GM21367 (cell line): ENCODE results near the gene CROCC2.

ENCODE experiments used
- ATAC-seq: cut with Tn5 transposase; IDR thresholded peaks from one replicate; pipeline ENCODE4 v1.9.1; 2021; ENCODE audit not compliant: unreplicated experiment

Gene CROCC2

DNA sequence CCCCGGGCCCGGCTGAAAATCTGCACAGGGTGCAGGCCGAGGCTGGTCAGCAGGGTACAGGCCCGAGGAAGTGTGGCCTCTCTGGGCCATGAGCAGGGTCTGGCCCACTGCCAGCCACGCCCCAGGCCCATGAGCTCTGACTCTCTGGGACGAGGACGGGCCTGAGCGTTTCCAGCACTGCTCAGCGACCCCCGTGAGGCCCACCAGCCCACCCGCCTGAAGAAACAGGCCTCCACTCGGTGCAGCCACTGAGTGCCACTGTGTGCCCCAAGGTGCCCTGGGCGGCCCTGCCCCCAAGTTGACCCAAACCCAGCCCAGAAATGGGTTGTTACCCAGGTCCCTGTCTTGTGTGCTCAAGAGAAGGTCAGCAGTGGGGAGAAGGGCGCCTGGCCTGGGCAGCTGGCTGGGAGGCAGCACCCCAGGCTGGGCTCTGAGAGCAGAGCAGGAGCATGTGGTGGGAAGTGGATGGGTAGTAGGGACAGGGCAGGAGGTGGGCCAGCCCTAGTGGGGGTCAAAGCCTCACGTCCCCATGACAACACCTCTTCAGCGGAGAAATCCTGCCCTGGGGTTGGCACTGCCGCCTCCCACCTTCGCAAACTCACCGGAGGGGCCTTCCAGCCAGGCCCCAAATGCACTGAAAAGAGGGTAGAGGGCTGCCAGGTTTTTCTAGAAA, 90.2 kb downstream of the CROCC2 start:
- ATAC-seq = no peak

DNA sequence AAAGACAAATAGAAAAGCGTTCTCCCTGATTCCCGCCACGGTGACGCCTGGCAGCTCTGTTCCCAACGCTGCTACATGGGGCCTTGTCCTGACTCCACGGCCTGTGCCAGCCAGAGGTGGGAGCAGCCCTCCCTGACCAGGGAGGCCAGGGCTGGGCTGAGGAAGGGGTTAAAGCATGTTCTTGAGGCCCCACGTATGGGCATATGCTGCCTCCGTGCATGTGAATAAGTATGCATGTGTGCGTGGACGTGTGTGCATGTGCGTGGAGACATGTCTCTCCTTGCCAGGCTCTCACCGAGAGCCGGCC, 90.7 kb downstream of the CROCC2 start:
- ATAC-seq = no peak

DNA sequence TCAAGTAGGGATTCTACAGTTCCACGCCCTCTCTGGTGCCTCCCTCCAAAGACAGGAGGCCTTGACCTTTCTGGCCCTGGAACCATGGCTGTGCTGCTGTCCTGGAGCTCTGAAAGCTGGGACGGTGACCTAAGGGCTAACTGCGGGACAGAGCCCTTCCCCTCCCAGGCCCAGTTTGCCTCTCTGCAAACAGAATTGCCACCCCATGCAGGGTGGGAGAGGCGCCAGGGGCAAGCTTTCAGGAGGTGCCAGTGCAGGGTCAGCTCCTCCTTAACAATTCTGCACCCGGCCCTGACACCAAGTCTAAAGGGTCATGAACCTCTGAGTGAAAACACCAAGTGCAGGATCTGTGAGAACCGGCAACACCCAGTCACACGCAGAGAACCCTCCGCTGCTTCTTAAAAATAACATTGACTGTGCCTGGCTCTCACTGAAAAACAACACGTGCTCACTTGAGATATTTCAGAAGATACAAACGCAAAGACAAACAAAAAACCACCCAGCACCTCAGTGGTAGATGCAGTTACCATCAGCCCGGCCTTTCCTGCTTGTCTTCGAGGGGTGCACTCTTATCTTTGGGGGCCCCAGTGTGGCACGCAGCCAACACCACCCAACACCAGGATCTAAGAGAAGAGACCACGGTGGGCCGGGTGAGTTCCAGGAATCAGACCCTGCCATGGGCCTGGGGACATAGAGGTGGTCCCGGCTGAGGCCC, 91.2 kb downstream of the CROCC2 start:
- no peak for ATAC-seq

DNA sequence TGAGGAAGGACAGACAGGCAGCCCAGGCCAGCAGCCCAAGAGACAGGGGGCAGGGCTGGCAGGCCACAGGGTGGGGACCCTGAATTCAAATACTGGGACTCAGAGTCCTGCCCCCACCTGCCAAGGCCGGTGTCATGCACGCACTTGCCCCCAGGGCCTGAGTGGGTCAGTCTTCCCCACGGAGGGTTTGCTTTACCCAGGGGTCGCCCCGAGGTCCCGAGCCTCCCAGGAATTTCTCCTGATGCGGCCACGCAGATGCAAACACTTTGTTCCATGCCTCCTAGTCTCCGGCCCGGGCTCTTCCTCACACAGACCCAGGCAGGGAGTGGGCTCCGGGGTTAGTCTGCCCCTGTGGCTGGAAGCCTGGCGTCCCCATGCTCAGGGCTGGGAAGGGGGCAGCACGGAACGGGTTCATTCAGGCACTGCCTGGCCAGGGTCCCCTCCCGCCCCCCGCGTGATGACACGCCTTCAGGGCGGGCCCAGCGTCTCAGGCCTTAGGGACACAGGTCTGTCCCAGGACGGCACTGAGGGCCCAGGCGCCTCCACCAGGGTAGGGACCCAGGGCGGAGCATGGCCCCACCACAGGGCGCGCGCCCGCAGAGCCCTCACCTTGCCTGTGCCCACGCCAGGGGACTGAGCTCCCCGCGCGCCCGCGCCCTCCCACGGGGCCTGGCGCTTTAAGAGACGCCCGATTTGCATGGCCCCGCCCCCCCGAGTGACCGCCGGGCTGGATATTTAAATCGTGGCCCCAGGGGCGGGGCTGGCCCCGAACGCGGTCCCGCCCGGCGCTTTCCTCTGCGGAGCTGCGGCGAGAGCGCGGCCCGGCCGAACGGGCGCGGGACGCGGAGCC, 91.9 kb downstream of the CROCC2 start, which contains the start of gene SNED1:
Gene SNED1, plus strand, starts transcription at position 763 of the 850 bp plus-strand sequence. CDS start 220 bp downstream, outside the sequence.
- no peak for ATAC-seq

DNA sequence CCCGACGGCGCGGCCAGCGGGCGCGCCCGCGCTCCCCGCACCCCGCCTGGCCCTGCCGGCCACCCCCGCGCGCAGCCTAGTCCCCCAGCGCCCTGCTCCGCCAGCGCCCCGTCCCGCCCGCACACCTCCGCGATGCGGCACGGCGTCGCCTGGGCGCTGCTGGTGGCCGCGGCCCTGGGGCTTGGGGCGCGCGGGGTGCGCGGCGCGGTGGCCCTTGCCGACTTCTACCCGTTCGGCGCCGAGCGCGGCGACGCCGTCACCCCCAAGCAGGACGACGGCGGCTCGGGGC, 92.5 kb downstream of the CROCC2 start:
- ATAC-seq = no peak

DNA sequence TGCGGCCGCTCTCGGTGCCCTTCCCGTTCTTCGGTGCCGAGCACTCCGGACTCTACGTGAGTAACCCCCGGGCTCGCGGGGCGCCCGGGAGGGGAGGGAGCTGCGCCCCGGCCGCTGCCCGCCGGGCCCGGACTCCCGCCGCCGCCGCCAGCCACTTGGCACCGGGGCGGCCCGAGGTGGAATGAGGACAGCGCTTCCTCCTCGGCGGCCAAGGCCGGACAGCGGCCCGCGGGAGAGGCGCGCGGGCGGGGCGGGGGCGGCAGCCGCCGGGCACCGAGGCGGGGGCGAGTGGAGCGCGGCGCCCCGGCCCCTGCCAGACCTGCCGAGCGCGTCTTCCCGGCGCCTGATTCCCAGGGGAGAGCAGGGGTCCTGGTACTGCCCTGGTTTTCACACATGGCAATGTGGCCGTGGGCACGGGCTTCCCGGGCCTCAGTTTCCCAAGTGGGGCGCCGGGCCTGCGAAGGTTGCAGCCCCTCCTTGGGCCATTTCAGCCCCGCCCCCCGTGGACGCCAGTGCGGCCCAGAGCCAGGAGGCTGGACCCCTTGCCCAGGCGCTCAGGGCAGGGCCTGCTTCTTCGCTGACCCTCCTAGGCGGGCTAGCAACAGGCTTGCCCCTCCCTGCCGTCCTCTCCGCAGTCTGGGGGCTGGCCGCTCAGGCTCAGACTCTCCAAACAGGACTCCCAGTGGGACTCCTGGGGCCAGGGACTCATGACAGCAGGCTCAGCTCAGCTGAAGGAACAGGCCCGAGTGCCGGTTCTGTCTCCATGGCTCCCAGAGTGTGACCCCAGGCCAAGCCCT, 93.1 kb downstream of the CROCC2 start:
- ATAC-seq = no peak

DNA sequence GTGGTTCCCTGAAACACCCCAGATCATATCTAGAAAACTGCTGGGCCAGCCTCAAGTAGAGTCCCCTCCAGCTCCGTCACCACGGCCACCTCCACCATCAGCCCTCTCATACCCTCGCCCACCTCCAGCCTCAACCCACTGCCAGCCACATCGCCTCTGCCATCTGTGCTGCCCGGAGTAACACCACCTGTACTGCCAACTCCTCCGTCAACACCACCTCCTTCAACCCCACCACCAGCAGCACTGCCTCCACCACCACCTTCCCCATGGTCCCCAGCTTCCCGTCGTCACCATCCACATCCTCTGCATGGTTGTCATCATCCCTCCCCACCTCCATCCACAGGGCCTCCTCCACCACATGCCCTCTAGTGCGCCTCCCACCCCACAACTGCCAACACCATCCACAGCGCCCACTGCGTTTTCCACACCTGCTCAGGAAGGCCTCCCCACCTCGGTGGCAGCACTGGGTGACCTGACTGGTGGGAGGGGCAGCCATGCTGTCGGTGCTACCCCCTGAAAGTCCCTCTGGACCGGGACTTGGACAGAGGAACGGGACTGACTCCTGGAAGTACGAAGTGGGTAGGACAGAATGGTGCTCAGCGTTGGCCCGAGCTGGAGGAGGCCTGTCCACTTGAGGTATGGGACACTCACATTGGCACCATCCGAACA, 93.9 kb downstream of the CROCC2 start:
- ATAC-seq = no peak

DNA sequence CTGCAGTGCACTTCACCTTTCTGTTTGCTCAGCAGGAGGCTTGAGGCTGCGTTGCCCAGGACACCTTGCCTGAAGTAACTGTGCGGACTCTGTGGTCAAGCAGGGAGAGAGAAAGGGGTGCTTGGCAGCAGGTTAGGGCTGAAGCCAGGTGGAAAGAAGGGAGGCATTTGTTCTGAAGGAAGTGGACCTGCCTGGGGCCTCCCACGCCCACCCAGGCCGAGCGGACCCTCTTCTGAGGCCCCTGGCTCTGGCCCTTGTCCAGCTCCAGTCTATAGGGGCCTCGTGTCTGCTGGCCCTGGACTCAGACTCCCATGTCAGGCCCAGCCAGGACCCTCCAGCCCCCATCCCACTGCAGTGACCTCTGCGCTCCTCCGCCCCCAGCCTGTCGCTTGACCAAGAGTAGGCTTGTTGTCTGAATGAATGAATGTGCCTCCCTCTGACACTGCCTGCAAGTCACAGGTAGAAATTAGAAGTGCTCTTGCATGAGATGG, 94.7 kb downstream of the CROCC2 start:
- ATAC-seq = no peak

DNA sequence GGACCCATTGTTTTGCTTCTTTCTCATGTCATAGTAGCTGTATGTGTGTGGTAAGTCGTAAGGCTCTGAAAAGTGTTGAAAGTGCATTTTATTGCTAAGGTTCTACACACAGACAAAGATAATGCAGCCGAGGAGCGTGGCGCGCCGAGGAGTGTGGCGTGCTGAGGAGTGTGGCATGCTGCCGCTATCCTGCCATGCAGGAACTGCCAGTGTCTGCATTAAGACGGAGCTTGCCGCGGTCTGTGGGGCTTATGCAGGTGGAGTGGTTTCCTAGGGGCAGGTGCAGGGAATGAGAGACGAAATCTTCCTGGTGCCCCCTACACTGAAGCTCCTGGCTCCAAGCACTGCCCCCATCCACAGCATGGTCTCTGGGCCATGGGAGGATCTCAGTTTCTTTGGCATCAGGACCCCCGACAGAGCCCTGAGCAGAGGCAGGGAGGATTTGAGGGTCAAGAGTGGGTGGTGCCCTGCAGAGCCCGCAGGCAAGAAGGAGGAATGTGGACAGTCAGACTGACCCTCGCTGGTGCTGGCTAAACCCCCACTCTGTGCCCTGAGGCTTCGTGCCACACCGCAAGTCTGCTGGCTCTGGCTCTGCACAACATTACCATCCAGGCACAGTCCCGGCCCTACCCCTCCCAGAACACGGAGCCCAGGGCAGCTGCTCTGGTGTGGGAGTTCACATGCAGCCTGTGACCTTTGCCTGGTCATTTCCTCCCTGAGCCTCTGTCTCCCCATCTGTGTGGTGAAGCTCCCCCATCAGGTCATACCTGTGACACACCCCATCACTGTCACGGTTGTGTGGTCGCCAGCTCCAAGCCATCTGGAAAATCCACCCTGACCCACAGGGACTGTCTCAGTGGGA, 95.5 kb downstream of the CROCC2 start:
- no peak for ATAC-seq

DNA sequence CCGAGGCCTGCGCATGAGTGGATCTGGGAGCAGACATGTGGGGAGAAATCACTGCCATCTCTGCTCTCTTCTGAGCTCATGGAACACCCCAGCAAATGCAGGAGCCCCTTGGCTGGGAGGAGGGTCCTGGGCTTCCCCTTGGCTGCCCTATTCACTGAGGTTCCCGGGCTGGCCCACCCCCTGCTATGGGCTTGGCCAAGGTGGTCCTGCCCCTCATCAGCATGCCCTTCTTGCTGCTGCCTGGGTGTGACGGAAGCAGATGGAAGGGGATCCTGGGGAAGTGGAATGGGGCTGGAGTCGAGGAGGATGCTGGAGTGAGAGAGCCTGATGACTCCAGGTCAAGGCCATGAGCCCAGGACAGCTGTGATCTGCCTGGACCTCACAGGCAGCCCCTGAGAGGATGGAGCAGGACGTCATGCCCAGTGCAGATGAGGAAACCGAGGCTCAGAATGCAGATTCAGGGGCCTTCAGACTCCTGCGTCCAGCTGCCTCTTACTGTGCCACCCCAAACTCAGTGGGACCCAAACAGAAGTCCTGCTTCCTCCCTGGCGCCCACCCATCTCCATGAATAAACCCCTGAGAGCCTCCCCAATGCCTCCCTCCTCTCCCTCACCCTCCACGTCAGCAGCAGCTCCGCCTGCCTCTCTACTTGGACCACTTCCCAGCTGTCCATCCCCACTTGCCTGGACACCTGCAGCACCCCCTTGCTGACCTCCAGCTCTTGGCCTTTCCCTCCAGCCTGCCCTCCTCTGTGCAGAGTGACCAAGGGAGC, 96.3 kb downstream of the CROCC2 start:
- ATAC-seq = no peak

DNA sequence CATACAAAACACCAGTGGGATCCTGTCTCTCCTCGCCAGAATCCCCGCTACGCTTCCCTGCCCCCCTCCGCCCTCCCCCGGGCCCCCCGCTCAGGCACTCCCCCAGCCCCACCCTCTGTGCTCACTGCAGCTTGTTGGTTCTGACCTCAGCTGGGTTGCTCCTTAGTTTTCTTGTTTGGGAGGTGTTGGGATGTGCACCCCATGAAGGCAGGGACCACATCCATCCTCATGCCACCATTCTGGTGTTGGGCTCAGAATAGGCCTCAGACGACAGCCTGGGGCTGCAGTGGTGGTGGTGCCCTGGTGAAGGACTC, 96.9 kb downstream of the CROCC2 start:
- no peak for ATAC-seq

DNA sequence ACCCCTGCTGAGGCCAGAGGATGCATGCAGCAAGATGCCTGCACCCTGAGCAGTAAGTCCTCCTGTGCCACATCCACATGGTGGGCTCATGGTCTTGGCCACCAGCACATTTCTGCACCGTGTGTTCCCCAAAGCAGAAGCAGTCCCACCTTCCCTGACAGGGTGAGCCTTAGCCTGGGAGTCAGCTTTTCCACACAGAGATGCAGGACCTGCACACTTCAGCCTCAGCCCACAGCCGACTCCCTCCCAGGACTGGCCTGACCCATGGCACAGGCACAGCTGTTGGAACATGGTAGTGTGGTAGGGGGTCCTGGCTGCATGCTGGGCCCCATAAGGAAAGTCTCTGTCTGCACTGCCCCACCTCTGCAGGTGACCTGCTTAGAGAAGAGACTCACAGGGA, 97.2 kb downstream of the CROCC2 start:
- no peak for ATAC-seq

DNA sequence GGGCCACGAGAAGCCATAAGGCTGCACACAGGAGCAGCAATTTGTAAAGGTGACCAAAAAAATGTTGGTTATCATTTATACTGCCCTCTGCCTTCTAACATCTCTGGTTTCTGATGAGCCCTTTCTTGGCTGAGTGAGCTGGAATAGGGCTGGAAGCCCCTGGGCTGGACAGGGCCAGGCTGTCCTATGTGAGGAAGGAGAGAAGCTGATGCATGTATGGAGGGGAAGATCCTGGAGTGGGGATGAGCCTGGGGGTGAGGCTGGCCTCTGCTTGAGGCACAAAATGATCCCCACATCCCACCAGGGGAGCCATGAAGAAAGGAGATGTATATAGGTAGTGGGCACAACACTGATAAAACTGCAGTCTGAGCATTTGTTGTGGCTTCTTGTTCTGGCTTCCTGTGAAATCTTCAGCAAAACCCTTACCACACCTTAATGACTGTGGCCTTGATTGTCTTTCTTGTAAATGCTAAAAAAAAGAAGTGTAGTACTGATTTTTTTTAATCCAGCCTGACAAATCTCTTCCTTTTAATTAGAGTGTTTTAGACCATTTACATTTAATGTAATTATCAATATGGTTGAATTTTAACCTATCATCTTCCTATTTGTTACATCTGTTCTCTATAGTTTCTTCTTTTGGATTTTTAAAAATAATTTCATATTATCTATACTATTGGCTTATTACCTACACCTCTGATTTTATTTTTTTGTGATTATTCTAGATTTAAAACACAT, 97.9 kb downstream of the CROCC2 start:
- ATAC-seq = no peak

DNA sequence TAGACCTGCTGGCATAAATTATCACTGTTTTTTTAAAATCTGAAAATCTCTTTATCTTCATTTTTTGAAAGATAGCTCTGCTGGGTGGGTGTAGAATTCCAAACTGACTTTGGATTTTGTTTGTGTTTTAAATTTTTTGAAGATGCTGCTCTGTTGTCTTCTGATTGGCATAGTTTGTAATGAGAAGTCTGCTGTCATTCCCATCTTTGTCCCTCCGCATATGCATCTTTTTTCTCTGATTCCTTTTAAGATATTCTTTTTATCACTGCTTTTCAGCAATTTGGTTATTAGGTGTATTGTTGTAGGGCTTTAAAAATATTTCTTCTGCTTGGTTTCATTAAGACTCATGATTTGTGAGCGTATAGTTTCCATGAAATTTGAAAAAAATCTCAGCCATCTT, 99.4 kb downstream of the CROCC2 start:
- ATAC-seq = no peak

DNA sequence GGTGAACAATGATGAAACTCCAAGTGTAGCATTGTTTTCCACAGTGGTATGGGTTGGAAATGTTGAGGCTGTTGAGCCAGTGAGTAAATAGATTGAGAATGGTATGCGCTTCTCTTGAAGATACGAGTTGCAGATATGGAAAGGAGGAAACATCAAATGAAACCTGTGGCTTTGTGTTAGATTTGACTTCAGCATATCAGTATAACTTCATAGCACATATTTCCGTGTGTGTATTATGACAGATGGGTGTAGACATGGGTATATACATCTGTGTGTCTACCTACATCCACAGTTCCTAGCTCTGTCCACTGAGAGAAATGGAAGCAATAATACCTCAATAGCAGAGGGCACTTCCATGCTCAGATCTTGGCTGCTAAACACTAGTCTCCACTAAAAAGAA, 100.3 kb downstream of the CROCC2 start:
- no peak for ATAC-seq

DNA sequence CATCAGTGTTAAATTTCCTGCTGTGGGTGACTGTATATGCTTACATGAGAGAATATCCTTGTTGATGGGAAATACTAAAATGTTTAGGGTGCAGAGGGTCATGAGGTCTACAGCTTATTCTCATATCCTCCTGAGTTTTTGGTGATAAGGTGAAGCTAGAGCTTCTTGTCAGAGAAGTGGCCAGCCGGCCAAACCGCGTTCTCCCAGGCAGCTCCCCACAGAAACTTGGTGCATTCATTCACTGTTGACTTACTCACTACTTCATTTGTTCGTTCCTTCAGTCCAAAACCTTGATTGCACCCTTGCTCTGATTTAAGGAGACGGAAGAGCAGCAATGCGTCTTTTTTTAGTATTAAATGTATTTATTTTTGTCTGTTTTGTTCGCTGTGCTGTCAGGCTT, 101.0 kb downstream of the CROCC2 start:
- no peak for ATAC-seq

DNA sequence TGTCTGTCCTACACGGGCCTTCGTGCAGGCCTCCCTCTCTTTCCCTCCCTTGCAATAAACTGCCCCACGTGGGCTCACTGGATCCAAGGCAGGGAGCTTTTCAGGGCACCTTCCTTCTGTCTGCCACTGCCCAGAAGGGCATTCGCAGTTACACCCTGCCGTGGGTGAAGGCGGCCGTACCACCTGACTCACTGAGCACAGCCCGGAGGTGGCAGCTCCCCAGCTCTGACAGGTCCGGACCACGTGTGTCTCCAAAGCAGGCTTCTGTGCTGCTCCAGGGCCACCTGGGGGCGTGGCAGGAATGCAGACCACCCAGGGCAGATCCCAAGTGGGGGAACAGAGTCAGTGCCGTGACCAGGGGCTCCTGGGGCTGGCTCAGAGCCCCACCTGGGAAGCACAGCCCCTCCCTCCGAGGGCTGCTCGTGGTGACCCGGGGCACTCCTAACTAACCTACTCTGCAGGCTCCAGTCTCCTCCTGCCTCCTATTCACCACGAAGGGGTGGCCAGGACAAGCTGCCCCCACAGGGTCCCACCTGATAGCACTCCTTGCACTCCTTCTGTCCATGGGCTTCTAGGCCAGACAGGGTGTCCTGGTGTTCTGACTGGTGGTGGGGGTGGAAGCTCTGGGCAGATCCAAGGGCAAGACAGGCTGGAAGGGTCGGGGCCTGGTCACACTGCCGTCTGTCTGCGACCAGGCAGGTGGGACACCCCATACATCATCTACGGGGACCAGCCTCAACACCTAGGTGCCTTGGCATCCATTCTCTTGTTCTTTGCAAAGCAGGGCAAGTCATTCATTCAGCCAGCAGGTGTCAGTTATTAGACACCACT, 102.0 kb downstream of the CROCC2 start:
- no peak for ATAC-seq

DNA sequence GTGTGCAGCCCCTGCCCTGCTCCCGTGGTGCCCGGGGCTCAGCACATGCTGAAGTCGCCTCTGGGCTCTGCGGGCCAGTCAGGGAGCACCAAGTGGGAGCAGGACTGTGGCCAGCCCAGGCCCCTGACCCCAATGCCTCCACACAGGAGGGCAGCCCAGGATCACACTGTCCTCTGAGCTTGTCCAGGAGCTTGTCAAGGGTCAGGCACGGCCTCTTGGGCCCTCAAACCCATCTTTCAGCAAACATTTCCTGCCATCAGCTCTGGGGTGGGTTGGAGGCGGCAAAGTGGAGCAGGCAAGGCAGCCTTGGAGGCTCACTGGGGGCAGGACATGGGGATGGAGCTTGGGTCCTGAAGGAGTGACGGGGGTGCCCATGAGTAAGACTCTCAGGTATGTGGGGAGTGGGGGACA, 102.6 kb downstream of the CROCC2 start:
- no peak for ATAC-seq
